T-helper 2 cell (primary cell): ENCODE measurements around the gene MMP17.

Experiments used
- DNase-seq, 5 experiments: peaks; one replicate each; pipeline versions ENCODE4 v3.0.0 to v3.0.0-alpha.2; 2012 to 2022
- total RNA-seq, 2 donors: gene quantifications; one replicate each; lab custom pipeline; 2026; lab: John Stamatoyannopoulos, UW

MMP17 gene
- total RNA-seq: 0 to 0.31 reads per million in 2 donors

DNA sequence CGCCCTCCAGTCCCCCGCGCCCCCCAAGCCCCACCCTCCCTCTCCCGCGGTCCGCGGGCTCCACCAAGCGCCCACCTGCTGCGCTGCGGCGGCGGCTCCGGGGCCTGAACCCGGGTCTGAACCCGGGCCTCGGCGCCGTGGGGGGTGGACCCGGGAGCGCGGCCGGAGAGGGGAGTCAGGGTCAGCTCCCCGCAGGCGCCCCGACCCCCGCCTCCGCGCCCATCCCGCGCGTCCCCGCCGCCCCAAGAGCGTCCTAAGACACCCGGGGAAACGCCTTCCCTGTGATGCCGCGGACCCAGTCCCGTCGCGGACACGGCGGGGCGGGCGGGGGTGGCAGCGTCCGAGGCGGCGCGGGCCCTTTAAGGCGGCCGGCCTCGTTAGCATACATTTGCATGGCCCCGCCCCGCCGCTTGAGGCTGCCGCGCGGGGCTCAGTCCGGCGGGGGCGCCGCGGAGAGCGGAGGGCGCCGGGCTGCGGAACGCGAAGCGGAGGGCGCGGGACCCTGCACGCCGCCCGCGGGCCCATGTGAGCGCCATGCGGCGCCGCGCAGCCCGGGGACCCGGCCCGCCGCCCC is at the start of gene MMP17:
Gene MMP17, plus strand, starts transcription at position 433 of the 574 bp plus-strand sequence. Its CDS starts 102 bp downstream, at position 535.
- DNase-seq: peak in 1 of 5 experiments; percentile 36

DNA sequence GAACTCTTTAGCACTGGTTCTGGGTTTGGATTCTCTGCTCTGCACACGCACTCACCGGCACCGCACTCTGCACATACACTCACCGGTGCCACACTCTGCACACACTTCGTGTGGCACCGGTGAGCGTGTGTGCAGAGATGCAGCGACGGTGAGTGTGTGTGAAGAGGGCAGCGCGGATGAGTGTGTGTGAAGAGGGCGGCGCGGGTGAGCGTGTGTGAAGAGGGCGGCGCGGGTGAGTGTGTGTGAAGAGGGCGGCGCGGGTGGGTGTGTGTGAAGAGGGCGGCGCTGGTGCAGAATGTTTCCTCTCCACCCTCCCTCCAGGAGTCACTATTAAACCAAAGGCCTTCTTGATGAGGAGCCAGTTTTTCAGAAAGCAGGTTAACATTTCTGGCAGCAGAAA is 49.2 kb upstream of the MMP17 start:
- DNase-seq: no peak

DNA sequence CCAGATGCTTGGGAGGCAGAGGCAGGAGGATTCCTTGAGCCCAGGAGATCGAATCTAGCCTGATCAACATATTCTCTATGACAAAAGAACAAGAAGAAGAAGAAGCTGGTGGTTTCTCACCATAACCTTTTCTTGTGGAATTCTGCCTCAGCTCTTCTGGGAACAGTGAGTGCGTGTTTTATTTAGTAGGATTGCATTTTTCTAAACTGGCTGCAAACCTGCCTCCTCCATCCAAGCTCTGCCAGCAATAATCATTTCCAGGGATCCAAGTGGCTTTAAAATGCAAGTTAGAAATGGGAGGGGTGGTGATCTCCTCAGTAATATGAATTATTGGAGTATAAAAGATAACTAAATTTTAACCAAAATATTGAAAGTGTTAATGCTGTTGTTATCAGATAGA is 46.1 kb upstream of the MMP17 start:
- DNase-seq: no peak

DNA sequence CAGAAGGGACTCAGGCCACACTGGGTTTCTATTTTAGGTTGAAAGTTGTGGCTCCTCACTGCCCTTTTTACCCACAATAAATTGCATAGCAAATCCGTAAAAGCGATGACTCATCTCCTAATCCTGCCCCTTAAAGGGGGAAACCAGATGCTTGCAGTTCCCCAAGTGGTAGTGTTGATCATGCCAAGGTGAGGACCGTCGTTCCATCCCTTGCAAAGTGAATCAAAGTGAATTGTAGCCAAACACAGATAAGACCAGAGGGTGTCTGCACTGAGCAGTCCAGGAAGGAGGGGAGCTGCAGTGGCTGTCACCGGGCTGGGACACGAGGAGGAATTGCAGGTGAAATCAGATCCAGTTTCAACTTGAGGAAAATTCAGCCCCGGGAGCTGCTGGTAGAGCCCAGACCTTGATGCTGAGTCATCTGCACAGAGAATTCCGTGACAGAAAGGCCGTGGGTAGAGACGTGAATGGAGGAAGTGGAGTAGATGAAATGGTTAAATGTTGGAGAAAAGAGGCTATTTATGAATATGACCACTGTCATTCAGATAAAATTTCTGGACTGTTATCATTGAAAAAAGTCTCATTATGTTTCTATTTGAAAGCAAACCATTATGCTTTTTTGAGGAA is 44.2 kb upstream of the MMP17 start:
- DNase-seq: no peak

DNA sequence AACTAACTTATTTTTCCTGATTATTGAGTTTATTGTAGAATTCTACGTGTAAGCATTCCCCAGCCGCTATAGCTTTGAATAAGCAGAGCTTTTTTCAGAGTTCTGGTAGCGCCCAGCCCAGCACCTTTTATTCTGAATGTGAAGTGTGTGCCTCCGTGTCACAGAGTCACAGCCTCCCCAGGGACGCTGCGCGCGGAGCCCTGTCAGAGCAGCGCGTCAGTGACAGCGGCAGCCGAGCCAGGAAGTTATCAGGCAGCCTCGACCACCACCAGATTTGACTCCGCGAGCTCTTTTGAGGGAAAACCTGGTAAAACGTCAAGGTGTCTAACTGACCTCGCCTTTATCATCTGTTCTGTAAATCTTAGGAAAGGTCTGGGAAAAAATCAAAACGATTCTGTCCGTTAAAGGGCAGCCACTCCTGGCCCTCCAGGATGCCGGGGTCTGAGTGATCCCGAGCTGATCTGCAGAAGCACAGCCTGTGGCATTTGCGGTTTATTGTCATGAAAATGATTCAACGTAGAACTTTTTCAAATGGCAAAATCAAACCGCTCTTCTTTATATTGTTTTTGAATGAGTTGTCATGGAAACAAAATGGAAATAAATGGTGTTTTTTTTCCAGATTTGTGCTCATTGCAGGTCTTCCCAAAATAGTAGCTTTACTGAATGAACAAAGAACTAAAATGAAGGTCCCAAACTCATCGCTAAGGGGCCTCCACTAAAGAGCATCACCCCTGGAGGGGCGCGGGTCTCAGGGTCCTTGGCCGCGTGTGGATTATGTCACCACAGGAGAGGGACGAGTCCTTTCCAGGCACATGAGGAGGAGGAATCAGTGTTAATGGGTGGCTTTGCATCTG is 43.1 kb upstream of the MMP17 start:
- DNase-seq: no peak

DNA sequence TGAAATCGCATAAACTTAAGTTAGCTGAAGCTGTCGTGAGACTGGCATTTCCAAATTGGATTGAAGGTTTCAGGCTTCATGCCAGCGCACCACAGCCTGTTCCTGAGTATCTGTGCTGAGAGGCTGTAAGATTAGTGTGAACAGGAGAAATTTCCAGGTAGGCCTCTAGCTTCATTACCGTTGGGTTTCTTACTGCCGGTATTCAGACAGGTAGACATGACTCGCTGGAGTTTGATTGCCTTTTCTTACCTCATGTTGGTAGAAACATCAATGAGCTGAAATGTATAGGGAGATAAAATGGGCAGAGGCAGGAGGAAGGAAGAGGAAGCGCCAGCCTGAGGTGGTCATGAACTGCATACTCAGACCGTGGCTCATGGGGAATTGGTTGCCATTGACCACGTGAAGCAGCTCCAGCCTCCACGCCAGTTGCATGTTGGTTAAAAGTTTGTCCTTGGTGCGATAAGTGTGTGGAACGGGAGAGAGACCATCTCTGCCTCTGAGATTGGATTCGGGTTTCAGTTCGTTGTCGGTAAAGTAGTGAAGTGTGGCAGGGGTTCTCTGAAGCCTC is 42.3 kb upstream of the MMP17 start:
- DNase-seq: no peak

DNA sequence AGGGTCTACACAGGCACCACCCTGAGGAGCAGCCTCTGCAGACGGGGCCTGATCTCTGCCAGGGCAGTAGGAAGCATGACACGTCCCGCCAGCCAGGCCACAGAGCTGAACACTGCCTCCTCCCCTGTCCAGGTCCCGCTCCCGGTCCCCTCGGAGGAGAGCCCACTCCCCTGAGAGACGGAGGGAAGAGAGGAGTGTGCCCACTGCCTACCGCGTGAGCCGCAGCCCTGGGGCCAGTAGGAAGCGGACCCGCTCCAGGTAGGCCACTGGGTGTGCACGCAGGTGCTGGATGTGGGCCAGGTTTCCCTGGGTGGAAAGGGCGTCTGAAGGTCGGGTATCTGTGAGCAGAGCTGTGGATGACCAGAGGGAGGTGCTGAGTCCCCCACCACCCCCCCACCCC is 41.9 kb upstream of the MMP17 start:
- DNase-seq: no peak

DNA sequence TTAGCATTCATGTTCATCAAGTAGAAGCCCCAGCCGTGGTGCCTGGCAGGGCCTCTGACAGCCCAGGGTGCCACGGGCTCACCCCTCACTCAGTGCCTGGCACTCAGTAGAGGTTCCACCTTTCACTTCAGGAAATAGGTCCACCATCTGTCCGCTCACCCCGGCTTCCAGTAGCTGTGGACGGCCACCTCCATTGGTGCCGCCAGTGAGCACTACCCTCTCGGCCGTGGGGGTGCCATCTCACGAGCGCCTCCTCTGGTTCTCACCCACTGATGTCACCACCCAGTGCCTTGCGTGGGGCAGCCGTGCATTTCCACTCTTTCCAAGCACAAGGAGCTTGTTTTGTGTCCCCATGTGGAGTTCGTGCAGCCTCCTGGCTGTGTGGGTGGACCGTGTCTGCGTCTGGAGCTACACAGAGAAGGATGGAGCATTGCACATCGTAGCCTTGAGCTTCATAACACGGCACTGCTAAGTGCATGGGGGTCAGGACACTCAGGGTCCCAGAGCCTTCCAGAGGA is 41.0 kb upstream of the MMP17 start:
- no peak for DNase-seq

DNA sequence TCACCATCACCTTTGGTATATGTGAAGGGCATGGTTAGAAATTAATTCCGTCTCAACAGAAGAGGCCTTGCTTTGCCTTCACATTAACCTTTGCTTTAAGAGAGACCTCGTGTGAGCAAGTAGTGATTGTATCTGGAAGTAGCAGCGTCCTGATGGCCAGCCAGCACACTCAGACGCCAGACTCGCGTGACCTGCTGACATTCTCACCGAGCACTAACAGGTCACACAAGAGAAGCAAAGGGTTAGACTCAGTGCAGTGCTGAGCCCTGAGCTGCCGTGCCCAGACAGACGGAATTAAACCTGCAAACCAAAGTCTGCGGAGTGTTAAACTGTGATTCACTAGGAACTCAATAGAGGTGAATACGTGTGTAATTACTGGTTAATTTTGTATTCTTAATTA is 40.1 kb upstream of the MMP17 start:
- no peak for DNase-seq

DNA sequence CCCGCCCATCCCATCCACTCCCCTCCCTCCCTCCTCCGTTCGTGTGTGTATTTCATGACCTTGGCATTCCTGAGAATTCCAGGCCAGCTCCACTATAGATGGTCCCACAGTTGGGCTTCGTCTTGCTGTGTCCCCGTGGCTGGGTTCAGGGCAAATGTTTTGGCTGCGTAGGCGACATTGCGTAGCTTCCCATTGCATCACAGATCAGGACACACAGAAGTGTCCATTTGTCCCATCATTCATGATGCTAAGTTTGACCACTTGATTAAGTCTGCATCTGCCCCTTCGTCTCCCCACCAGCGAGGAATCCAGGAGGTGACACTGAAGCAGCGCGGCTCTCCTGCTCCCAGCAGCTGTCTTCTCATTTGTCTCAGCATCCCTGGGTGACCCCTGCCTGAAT is 38.6 kb upstream of the MMP17 start:
- no peak for DNase-seq

DNA sequence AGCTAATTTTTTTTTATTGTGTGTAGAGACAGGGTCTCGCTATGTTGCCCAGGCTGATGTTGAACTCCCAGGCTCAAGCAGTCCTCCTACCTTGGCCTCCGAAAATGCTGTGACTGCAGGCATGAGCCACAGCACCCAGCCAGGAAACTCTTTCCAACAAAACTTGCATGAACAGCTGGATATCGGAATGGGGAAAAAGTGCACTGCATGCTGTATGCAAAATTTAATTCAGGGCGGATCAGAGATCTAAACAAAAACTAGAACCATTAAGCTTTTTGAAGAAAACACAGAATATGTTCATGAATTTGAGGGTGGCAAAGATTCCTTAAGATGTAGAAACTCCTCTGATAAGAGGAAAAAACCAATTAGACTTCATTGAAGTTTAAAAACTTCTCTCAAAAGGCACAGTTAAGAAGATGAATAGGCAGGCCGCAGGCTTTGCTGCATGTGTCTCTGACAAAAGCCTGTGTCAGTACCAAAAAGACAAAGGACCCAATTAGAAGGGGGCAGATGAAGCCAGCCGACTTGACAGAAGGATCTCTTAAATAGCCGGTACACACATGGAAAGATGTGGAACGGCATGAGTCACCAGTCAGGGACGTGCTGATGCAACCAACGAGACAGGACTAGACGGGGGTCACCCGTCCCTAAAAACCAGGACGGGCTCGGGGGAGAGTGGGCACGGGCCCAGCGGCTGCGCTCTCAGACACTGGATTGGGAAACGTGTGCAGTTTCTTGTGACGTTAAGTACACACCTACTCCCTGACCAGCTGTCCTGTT is 34.8 kb upstream of the MMP17 start:
- no peak for DNase-seq

DNA sequence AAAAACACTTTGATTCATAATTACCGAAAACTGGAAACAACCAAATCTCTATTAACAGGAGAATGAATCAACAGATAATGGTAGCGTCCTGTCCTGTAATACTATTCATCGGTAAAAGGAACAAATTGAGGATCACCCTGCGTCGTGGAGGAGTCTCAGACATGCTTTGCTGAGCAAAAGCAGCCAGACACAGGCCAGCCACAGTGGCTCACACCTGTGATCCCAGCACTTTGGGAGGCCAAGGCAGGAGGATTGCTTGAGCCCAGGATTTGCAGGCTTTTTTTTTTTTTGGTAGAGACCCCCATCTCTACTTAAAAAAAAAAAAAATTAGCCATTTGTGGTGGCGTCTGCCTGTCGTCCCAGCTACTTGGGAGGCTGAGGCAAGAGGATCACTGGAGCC is 34.1 kb upstream of the MMP17 start:
- DNase-seq: no peak

DNA sequence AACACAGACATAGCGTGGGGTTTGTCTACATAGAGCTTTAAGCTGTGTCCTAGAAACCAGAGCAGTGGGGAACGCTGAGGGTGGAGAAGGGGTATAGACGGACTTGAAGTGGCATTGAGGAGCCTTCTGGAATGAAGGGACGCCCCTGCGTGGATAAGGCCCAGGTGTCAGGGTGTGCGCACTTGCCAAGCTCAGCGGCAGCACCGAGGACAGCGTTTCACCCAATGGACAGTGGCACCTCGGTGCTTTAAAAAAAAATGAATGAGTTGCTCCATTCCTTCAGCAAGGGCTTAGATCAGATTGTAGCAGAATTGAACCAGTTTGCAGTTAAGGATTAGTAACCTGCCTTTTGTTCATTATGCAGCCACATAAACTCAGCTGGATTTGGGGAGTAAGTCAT is 33.6 kb upstream of the MMP17 start:
- DNase-seq: no peak

DNA sequence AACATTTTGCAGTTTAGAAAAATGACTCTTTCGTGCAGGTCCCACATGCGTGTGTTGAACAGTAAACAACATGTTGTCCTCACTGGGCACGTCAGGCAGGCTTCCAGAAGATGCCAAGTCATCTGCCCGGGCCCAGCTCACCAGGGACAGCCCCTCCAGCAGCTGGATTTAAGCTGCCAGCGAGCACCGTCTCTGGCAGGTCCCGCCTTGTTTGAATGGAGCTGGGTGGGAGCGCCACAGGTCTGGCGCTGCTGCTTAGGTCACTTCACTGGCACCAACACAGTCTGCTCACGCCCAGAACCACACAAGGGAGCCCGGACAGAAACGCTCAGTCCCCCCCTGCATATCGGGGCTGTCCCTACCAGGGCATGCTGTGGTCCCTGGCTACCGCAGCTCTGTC is 33.1 kb upstream of the MMP17 start:
- no peak for DNase-seq

DNA sequence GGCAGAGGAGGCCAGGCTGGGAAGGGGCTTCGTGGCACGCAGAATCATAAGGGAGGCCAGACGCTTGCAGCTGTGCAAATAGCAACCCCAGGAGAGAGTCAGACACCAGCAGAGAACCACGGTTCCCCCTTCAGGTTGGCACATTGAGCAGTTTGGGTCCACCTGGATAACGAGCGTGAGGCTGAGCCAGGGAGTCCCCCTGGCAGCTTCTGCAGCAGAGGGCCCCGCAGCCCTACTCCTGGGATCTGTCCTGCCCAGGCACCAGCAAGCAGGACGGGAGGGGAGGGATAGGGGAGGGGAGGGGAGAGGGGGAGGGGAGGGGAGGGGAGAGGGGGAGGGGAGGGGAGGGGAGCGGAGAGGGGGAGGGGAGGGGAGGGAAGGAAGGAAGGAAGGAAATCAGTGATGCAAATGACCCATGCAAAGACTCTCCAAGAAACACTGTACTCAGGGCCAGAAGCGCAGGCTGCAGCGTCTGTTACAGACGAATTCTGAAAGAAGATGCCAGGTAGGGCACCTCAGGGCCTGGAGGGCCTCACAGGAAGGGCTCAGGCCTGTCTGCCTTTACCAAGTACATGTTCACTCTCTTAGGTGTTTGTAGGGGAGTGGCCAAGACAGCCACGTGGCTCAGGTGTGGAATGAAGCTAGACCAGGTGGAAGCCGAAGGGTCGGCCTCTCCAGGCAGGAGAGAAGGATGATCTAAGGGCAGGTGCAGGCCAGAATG is 32.3 kb upstream of the MMP17 start:
- no peak for DNase-seq

DNA sequence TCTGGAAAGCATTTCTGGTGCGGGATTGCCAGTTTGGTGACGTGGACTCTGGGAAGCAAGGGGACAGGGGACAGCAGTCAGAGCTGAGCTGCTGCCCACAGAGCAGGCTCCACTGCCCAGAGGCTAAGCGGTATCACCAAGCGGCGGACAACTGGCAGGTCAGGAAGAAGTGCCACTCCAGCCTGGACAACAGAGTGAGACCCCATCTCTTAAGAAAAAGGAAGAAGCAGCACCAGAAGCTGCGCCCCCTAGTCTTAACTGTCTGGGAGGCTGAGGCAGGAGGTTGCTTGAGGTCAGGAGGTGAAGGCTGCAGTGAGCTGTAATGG is 31.8 kb upstream of the MMP17 start:
- no peak for DNase-seq

DNA sequence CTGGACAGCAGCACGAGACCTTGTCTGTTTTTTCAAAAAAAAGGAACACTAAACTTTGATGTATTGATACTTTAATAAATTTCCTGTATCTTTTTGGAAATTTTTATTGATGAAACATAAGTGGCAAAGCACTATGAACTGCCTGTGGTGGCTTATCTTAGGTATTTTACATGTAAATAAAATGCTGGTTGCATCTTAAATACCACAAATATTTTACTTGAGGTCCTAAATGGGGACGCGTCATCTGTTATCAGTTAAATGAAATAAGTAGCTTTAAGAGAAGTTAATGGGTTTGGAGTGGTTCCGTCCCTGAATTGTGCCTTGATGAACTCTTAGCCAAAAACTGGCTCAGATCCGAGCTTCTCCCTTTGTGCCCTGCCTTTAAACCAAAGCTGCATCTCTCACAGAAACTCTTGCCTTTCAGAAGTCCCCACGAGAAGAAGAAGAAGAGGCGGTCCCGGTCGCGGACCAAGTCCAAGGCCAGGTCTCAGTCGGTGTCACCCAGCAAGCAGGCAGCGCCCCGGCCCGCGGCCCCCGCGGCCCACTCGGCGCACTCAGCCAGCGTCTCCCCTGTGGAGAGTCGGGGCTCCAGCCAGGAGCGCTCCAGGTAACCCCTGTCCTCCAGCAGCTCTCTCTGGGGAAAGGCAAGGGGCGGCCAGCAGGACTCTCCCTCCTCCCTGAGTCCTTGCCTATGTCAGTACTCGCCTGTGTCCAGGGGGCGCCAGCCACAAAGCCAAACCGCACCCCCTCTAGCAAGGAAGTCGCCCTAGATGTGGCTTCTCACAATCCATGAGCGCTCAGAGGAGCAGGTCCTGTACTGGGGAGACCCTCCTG is 31.2 kb upstream of the MMP17 start:
- DNase-seq: no peak

DNA sequence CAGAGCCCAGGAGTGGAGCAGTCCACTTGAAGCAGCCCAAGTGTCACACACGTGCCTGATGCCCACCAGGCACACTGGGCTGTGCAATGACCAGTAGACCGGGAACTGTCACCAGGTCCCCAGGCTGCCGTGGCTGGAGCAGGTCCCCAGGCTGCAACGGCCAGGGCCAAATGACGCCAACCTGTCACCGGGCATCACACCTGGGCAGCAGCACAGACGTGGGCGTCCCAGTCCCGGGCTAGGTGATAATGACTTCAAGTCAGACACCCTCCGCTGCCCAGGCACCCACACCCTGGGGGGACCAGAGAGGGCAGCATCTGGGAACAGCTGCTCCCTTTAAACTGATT is 30.6 kb upstream of the MMP17 start:
- DNase-seq: no peak

DNA sequence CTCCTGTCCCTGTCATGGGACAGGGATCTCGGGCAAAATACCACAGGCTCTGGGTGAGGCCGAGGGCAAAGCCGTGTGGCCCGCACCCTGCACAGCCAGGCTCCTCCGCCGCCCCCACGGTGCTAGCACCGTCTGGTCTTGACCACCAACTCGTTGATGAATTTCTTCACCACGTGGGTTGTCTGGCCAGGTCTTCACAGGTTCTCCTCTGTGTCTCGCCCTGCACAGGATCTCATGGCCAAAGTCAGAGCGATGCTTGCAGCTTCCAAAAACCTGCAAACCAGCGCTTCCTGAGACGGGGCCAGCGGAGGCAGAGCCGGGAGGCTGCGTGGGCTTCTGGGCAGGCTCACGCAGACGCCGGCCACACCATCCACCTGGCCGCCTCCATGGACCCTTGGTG is 29.0 kb upstream of the MMP17 start:
- DNase-seq: no peak

DNA sequence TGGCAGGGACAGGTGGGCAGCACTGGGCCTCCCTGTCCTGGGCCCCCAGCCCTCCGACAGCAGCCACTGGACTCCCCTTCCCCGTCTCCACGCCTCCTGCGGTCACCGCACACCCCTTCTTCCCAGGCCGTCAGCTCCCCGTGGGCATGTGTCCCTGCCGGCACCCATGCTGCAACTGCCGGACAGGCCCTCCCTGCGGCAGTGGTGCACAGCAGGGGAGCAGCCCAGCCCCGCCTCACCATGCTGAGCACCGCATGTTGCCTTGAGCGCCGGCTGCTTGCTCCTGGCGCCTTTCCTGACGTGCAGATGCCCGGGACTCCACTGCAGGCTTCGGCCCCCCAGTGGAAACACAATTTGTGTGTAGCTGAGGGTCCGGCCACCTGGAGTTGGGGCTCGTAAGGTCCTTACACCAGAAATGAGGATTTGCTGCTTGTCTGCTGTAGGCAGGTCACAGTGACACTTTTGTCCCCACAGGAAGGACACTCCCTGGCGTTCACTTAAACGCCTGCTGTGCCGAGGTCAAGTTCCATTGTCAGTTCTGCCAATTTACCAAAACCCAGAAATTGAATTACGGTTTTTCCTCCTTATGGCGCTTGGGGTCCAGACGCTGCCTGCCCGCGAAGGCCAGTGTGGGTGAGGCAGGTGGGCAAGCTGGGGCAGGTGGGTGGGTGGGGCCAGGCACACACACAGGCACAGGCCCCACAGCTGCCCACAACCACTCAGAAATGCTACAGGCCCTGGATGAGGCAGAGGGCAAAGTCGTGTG is 28.2 kb upstream of the MMP17 start:
- DNase-seq: no peak
